ENCODE measurements around the gene STXBP6. TPM values are rescaled to one million over a fixed set of nuclear protein-coding genes. Genes with fewer than 3 reads are reported as not detected.

Gene STXBP6
- total RNA-seq, 1 donor from 2014 or later, result 27.1 TPM

- no peaks in the 10 kb centered on the region for H3K36me3 ChIP-seq (ENCODE audit: insufficient read depth, low read length)
- no peak overlapping the region for H3K4me2 ChIP-seq (ENCODE audit: low read length)
- no peak for DNase-seq (ENCODE audit: low read depth)
- Mint-ChIP-seq H3K27me3 (ENCODE audit: low read depth, unreplicated experiment) (no peaks in the 10 kb centered on the region), H3K4me1 (ENCODE audit: low read depth, unreplicated experiment) (no peaks in the 10 kb centered on the region), H3K4me3 (ENCODE audit: unreplicated experiment) (no peak overlapping the region), H3K9me3 (ENCODE audit: unreplicated experiment) (no peaks in the 10 kb centered on the region), H3K27ac (ENCODE audit: unreplicated experiment) (no peak overlapping the region), H3K36me3 (ENCODE audit: low read depth, unreplicated experiment) (peaks cover 5% of the 10 kb centered on the region)
- no peak for FAIRE-seq
- no peaks in the 10 kb centered on the region for H3K27me3 ChIP-seq (ENCODE audit: insufficient read depth, low read length)
- no peak overlapping the region for H3K27ac ChIP-seq (ENCODE audit: low read depth, low read length)
- H2AFZ ChIP-seq (ENCODE audit: low read depth, low read length), result no peak overlapping the region
- no peak for TF ChIP-seq CTCF (IDR thresholded peaks at IDR 0.05; ENCODE audit: insufficient read depth, low read depth, low read length)
- TF ChIP-seq EZH2 (IDR thresholded peaks at IDR 0.05; ENCODE audit: insufficient read depth, low read length), result no peak
- no peaks in the 10 kb centered on the region for H3K9me3 ChIP-seq (ENCODE audit: insufficient read depth, low read depth, low read length)
- H4K20me1 ChIP-seq (ENCODE audit: insufficient read depth, low read length), result no peaks in the 10 kb centered on the region
- H3K4me1 ChIP-seq (ENCODE audit: insufficient read depth, low read length), result no peaks in the 10 kb centered on the region
- H3K4me3 ChIP-seq (ENCODE audit: insufficient read depth, low read depth, low read length), result no peak overlapping the region
- no peaks in the 10 kb centered on the region for H3K79me2 ChIP-seq (ENCODE audit: insufficient read depth, low read length)
- no peak overlapping the region for H3K9ac ChIP-seq (ENCODE audit: low read length)
Measured at GRCh38 chr14:24874514-24875202, 175.3 kb downstream of the STXBP6 start.

- H3K27ac ChIP-seq (ENCODE audit: low read depth, low read length), result no peak overlapping the region
- TF ChIP-seq CTCF (IDR thresholded peaks at IDR 0.05; ENCODE audit: insufficient read depth, low read depth, low read length), result no peak
- no peak for TF ChIP-seq EZH2 (IDR thresholded peaks at IDR 0.05; ENCODE audit: insufficient read depth, low read length)
- no peak overlapping the region for H2AFZ ChIP-seq (ENCODE audit: low read depth, low read length)
- no peak overlapping the region for H3K4me2 ChIP-seq (ENCODE audit: low read length)
- no peaks in the 10 kb centered on the region for H3K4me1 ChIP-seq (ENCODE audit: insufficient read depth, low read length)
- no peak overlapping the region for H3K4me3 ChIP-seq (ENCODE audit: insufficient read depth, low read depth, low read length)
- H3K36me3 Mint-ChIP-seq (ENCODE audit: low read depth, unreplicated experiment), result peaks cover 5% of the 10 kb centered on the region
- FAIRE-seq (no peak), DNase-seq (ENCODE audit: low read depth) (no peak)
- no peaks in the 10 kb centered on the region for H3K27me3 Mint-ChIP-seq (ENCODE audit: low read depth, unreplicated experiment)
- no peaks in the 10 kb centered on the region for H3K4me1 Mint-ChIP-seq (ENCODE audit: low read depth, unreplicated experiment)
- H3K4me3 Mint-ChIP-seq (ENCODE audit: unreplicated experiment), result no peak overlapping the region
- no peaks in the 10 kb centered on the region for H3K9me3 Mint-ChIP-seq (ENCODE audit: unreplicated experiment)
- no peaks in the 10 kb centered on the region for H4K20me1 ChIP-seq (ENCODE audit: insufficient read depth, low read length)
- no peaks in the 10 kb centered on the region for H3K79me2 ChIP-seq (ENCODE audit: insufficient read depth, low read length)
- H3K36me3 ChIP-seq (ENCODE audit: insufficient read depth, low read length), result no peaks in the 10 kb centered on the region
- no peak overlapping the region for H3K27ac Mint-ChIP-seq (ENCODE audit: unreplicated experiment)
- H3K9me3 ChIP-seq (ENCODE audit: insufficient read depth, low read depth, low read length), result no peaks in the 10 kb centered on the region
- H3K9ac ChIP-seq (ENCODE audit: low read length), result no peak overlapping the region
- H3K27me3 ChIP-seq (ENCODE audit: insufficient read depth, low read length), result no peaks in the 10 kb centered on the region
Measured at GRCh38 chr14:24873551-24873950, 176.4 kb downstream of the STXBP6 start.

GRCh38 chr14:24870949-24871701 lies 178.8 kb downstream of the STXBP6 start:
- Histone ChIP-seq H4K20me1 (ENCODE audit: insufficient read depth, low read length) (no peaks in the 10 kb centered on the region), H3K27ac (ENCODE audit: low read depth, low read length) (no peak overlapping the region), H3K9me3 (ENCODE audit: insufficient read depth, low read depth, low read length) (no peaks in the 10 kb centered on the region), H2AFZ (ENCODE audit: low read depth, low read length) (no peak overlapping the region), H3K27me3 (ENCODE audit: insufficient read depth, low read length) (no peaks in the 10 kb centered on the region), H3K79me2 (ENCODE audit: insufficient read depth, low read length) (no peaks in the 10 kb centered on the region), H3K9ac (ENCODE audit: low read length) (no peak overlapping the region), H3K4me2 (ENCODE audit: low read length) (no peak overlapping the region), H3K36me3 (ENCODE audit: insufficient read depth, low read length) (no peaks in the 10 kb centered on the region), H3K4me3 (ENCODE audit: insufficient read depth, low read depth, low read length) (no peak overlapping the region), H3K4me1 (ENCODE audit: insufficient read depth, low read length) (no peaks in the 10 kb centered on the region)
- Mint-ChIP-seq H3K9me3 (ENCODE audit: unreplicated experiment) (no peaks in the 10 kb centered on the region), H3K36me3 (ENCODE audit: low read depth, unreplicated experiment) (peaks cover 5% of the 10 kb centered on the region), H3K27me3 (ENCODE audit: low read depth, unreplicated experiment) (no peaks in the 10 kb centered on the region), H3K27ac (ENCODE audit: unreplicated experiment) (no peak overlapping the region), H3K4me1 (ENCODE audit: low read depth, unreplicated experiment) (no peaks in the 10 kb centered on the region), H3K4me3 (ENCODE audit: unreplicated experiment) (no peak overlapping the region)
- TF ChIP-seq CTCF (IDR thresholded peaks at IDR 0.05; ENCODE audit: insufficient read depth, low read depth, low read length) (no peak), EZH2 (IDR thresholded peaks at IDR 0.05; ENCODE audit: insufficient read depth, low read length) (no peak)
- FAIRE-seq (no peak), DNase-seq (ENCODE audit: low read depth) (no peak)

Measured in astrocyte (in vitro differentiated cells and primary cell).